Neural progenitor cell (in vitro differentiated cells): ENCODE results near the gene PRDX5. TPM values are rescaled to one million over a fixed set of nuclear protein-coding genes. Genes with fewer than 3 reads are reported as not detected.

Source experiments
- DNase-seq: peaks from one replicate; pipeline ENCODE4 v3.0.0-alpha.2; 2016; ENCODE audit warnings: low spot score
- H2AFZ ChIP-seq: fragments of 200-600 bp; sonication (generic); replicated peaks from 2 replicates; pipeline ENCODE4 v1.6.1; 2016; ENCODE audit warnings: antibody characterized with exemption
- H3F3A ChIP-seq: fragments of 200-600 bp; sonication (generic); 2 replicates; pipeline ENCODE4 v1.6.1; 2016; ENCODE audit warnings: antibody characterized with exemption, low read depth
- H3K27ac ChIP-seq: fragments of 200-600 bp; sonication (generic); 2 replicates; pipeline ENCODE4 v1.5.1; 2016; ENCODE audit warnings: mild to moderate bottlenecking
- H3K27me3 ChIP-seq: fragments of 200-600 bp; sonication (generic); 2 replicates; pipeline ENCODE4 v1.6.1; 2016; ENCODE audit warnings: mild to moderate bottlenecking, moderate library complexity
- H3K36me3 ChIP-seq: fragments of 200-600 bp; sonication (generic); 2 replicates; pipeline ENCODE4 v1.5.1; 2016
- H3K4me1 ChIP-seq: fragments of 200-600 bp; sonication (generic); 2 replicates; pipeline ENCODE4 v1.6.1; 2016; ENCODE audit warnings: mixed run types
- H3K4me2 ChIP-seq: fragments of 200-600 bp; sonication (generic); 2 replicates; pipeline ENCODE4 v1.6.1; 2016
- H3K4me3 ChIP-seq: fragments of 200-600 bp; sonication (generic); 2 replicates; pipeline ENCODE4 v1.5.1; 2016
- H3K79me2 ChIP-seq: fragments of 200-600 bp; sonication (generic); 2 replicates; pipeline ENCODE4 v1.6.1; 2016; ENCODE audit warnings: low read depth
- H3K9ac ChIP-seq: fragments of 200-600 bp; sonication (generic); 2 replicates; pipeline ENCODE4 v1.6.1; 2016
- H3K9me3 ChIP-seq: fragments of 200-600 bp; sonication (generic); 2 replicates; pipeline ENCODE4 v1.5.1; 2016; ENCODE audit warnings: low read depth
- H4K20me1 ChIP-seq: fragments of 200-600 bp; sonication (generic); 2 replicates; pipeline ENCODE4 v1.6.1; 2016; ENCODE audit warnings: low read depth
- H3K27ac Mint-ChIP-seq: 3 replicates; pipeline ENCODE4 v1.8.0; 2021; ENCODE audit warnings: mixed read lengths
- H3K27me3 Mint-ChIP-seq: 2 replicates; pipeline ENCODE4 v1.8.0; 2022; ENCODE audit warnings: low read depth, mild to moderate bottlenecking, inconsistent platforms, moderate library complexity, mixed read lengths; ENCODE audit not compliant: insufficient read depth
- H3K36me3 Mint-ChIP-seq: 3 replicates; pipeline ENCODE4 v1.8.0; 2021; ENCODE audit warnings: mixed read lengths
- H3K4me1 Mint-ChIP-seq: 3 replicates; pipeline ENCODE4 v1.8.0; 2021; ENCODE audit warnings: mixed read lengths
- H3K4me3 Mint-ChIP-seq: 3 replicates; pipeline ENCODE4 v1.8.0; 2021; ENCODE audit warnings: mild to moderate bottlenecking, moderate library complexity, mixed read lengths
- H3K9me3 Mint-ChIP-seq: 3 replicates; pipeline ENCODE4 v1.8.0; 2020; ENCODE audit warnings: mixed read lengths
- CTCF ChIP-seq: fragments of 200-600 bp; sonication (generic); IDR thresholded peaks from 2 replicates; pipeline ENCODE4 v1.5.1; 2017; ENCODE audit warnings: antibody characterized with exemption, mild to moderate bottlenecking
- EZH2 ChIP-seq: fragments of 200-600 bp; sonication (generic); IDR thresholded peaks from 2 replicates; pipeline ENCODE4 v1.6.1; 2017; ENCODE audit warnings: antibody characterized with exemption, mild to moderate bottlenecking, moderate library complexity
- EZH2phosphoT487 ChIP-seq: fragments of 200-600 bp; sonication (generic); IDR thresholded peaks from 2 replicates; pipeline ENCODE4 v1.6.1; 2017; ENCODE audit warnings: antibody characterized with exemption
- total RNA-seq: library from RNA; depleted of rRNA; stranded (reverse); fragments of >200 nt; gene quantifications from 2 replicates; pipeline ENCODE4 v1.2.3, GENCODE V29; 2015; ENCODE audit warnings: low replicate concordance

Gene PRDX5
- total RNA-seq, 1 donor from 2014 or later, result 111 TPM

- Histone ChIP-seq H3F3A (no peaks in the 10 kb centered on the region), H3K36me3 (no peaks in the 10 kb centered on the region), H3K27me3 (peaks cover 57% of the 10 kb centered on the region), H2AFZ (no peak overlapping the region), H4K20me1 (peaks cover 31% of the 10 kb centered on the region), H3K4me1 (peaks cover 14% of the 10 kb centered on the region), H3K9me3 (no peaks in the 10 kb centered on the region), H3K27ac (no peak overlapping the region), H3K4me2 (no peak overlapping the region), H3K79me2 (no peaks in the 10 kb centered on the region), H3K9ac (no peak overlapping the region), H3K4me3 (no peak overlapping the region)
- H3K4me1 Mint-ChIP-seq, result peaks cover 17% of the 10 kb centered on the region
- peaks cover 44% of the 10 kb centered on the region for H3K27me3 Mint-ChIP-seq
- H3K9me3 Mint-ChIP-seq, result peaks cover 2% of the 10 kb centered on the region
- H3K36me3 Mint-ChIP-seq, result peaks cover 4% of the 10 kb centered on the region
- no peak for DNase-seq
- no peak overlapping the region for H3K27ac Mint-ChIP-seq
- no peak for TF ChIP-seq EZH2phosphoT487
- H3K4me3 Mint-ChIP-seq, result peak overlapping the region; percentile 46
Observed at GRCh38 chr11:64289002-64289564, 28.8 kb upstream of the PRDX5 start.

GRCh38 chr11:64290352-64291261 is 27.3 kb upstream of the PRDX5 start:
- peaks cover 2% of the 10 kb centered on the region for H3K9me3 Mint-ChIP-seq
- Histone ChIP-seq H3K27ac (no peak overlapping the region), H3K4me3 (no peak overlapping the region), H3K27me3 (peaks cover 72% of the 10 kb centered on the region), H3K9me3 (no peaks in the 10 kb centered on the region), H4K20me1 (peaks cover 31% of the 10 kb centered on the region), H3K4me1 (peaks cover 14% of the 10 kb centered on the region), H3K9ac (no peak overlapping the region), H3F3A (no peaks in the 10 kb centered on the region), H3K4me2 (peak overlapping the region; percentile 85), H3K79me2 (no peaks in the 10 kb centered on the region), H2AFZ (no peak overlapping the region), H3K36me3 (no peaks in the 10 kb centered on the region)
- peaks cover 55% of the 10 kb centered on the region for H3K27me3 Mint-ChIP-seq
- no peak overlapping the region for H3K27ac Mint-ChIP-seq
- peaks cover 4% of the 10 kb centered on the region for H3K36me3 Mint-ChIP-seq
- no peak for DNase-seq
- TF ChIP-seq EZH2 (no peak), EZH2phosphoT487 (no peak), CTCF (no peak)
- H3K4me3 Mint-ChIP-seq, result peak overlapping the region; percentile 80
- H3K4me1 Mint-ChIP-seq, result peaks cover 17% of the 10 kb centered on the region

- Histone ChIP-seq H4K20me1 (peaks cover 31% of the 10 kb centered on the region), H3K36me3 (no peaks in the 10 kb centered on the region), H2AFZ (no peak within 1 kb of the TSS), H3K9me3 (no peaks in the 10 kb centered on the region), H3K4me3 (peak within 1 kb of the TSS; percentile 44), H3K9ac (no peak within 1 kb of the TSS), H3K27ac (no peak within 1 kb of the TSS), H3K4me1 (peaks cover 10% of the 10 kb centered on the region), H3K27me3 (peaks cover 79% of the 10 kb centered on the region), H3K4me2 (peak within 1 kb of the TSS; percentile 85), H3F3A (no peaks in the 10 kb centered on the region), H3K79me2 (no peaks in the 10 kb centered on the region)
- peaks cover 4% of the 10 kb centered on the region for H3K36me3 Mint-ChIP-seq
- peak; percentile 42 for DNase-seq
- H3K27ac Mint-ChIP-seq, result no peak within 1 kb of the TSS
- TF ChIP-seq EZH2 (peak; percentile 90), EZH2phosphoT487 (peak; percentile 92), CTCF (no peak)
- peaks cover 61% of the 10 kb centered on the region for H3K27me3 Mint-ChIP-seq
- H3K9me3 Mint-ChIP-seq, result peaks cover 2% of the 10 kb centered on the region
- peaks cover 15% of the 10 kb centered on the region for H3K4me1 Mint-ChIP-seq
- H3K4me3 Mint-ChIP-seq, result peak within 1 kb of the TSS; percentile 80
Observed at GRCh38 chr11:64291262-64291751, 26.6 kb upstream of the PRDX5 start, which contains the start of gene KCNK4. Gene KCNK4, plus strand, starts transcription at chr11:64291302. Its CDS starts 1,717 bp downstream, at chr11:64293019.
